GM21390 (cell line): ENCODE results near the gene VIT.
A peak's percentile ranks its signal among the peaks of the same experiment; 100 is the strongest.

Experiments used
- ATAC-seq: cut with Tn5 transposase; IDR thresholded peaks from one replicate; pipeline ENCODE4 v1.9.1; 2021; ENCODE audit not compliant: unreplicated experiment

The VIT gene

GRCh38 chr2:36849265-36849664, 152.8 kb downstream of the VIT start:
- ATAC-seq, result no peak

GRCh38 chr2:36854241-36854640, 157.7 kb downstream of the VIT start:
- ATAC-seq, result no peak

GRCh38 chr2:36855429-36855828, 158.9 kb downstream of the VIT start:
- ATAC-seq, result no peak

DNA sequence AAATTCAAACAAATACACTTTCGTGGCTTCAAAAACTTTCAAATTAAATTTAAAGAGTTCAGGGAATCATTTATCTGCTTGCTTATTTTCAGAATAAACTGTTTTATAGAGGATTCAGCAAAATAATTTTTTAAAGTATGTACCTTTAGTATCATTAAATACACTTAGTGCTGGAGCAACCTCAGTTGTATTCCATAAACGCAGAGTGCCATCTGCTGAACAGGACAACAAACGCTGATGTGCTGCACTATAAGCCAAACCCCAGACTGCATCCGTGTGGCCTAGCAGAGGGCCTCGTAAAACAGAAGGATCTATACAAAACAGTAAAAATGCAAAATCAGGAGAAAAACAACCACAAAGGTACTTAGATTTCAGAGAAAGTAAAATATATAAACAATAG, 161.2 kb downstream of the VIT start:
- ATAC-seq, result no peak

DNA sequence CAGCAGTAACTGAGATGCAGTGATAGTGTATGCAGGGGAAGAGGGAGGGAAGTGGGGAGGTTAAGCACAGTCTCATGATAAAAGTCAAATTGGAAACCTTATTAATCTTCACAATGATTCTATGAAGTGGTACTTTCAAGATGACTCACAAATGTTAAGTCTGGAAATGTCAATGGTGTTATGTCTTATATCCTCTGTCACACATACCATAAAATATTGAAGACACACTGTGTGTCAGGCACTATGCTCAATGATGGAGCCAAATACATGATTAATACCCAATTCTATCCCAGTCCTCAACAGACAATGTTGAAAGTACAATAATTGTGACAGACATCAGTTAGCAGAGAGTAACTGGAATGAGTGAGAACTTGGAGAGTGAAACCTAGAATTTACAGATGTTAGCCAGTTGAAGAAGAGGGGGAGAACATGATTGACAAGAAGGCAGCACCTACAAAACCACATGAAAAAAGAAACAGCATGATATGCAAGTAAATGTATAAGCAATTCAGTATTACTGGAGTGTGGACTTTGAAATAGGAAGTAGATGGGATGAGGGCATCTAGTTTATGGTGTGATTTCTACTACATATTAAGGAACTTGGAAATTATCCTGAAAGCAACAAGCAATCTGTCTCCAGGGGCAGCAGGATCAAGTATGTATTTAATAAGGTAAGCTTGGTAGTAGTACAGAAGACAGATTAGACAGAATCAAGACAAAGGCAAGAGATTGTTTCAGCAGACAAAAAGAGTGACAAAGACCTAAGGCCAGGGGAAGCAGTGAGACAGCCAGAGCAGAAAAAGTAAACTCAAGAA, 162.3 kb downstream of the VIT start:
- peak; percentile 75 for ATAC-seq

GRCh38 chr2:36859366-36859792, 162.9 kb downstream of the VIT start:
- no peak for ATAC-seq

GRCh38 chr2:36861896-36862295, 165.4 kb downstream of the VIT start:
- no peak for ATAC-seq
